Mesenchymal stem cell (in vitro differentiated cells and primary cell): ENCODE results near the gene IRF5.

ENCODE experiments used
- DNase-seq: peaks from one replicate; pipeline ENCODE4 v3.0.0-alpha.2; 2013
- H2AFZ ChIP-seq: one replicate; pipeline ENCODE4 v1.6.1; 2013; ENCODE audit warnings: low read depth, mild to moderate bottlenecking, control low read depth, inconsistent platforms, low read length, moderate library complexity
- H2AK5ac ChIP-seq: 2 replicates; pipeline ENCODE4 v1.6.1; 2013; ENCODE audit warnings: low read length, moderate library complexity, mild to moderate bottlenecking, inconsistent platforms; ENCODE audit not compliant: severe bottlenecking
- H2BK120ac ChIP-seq: one replicate; pipeline ENCODE4 v1.6.1; 2013; ENCODE audit warnings: low read depth, mild to moderate bottlenecking, inconsistent platforms, low read length, moderate library complexity
- H2BK12ac ChIP-seq, 2 experiments: one replicate each; pipeline ENCODE4 v1.6.1; 2013; ENCODE audit warnings: inconsistent platforms in 2 of 2, low read length in 2 of 2, mild to moderate bottlenecking in 2 of 2, moderate library complexity in 2 of 2, control low read depth in 1 of 2
- H2BK15ac ChIP-seq: one replicate; pipeline ENCODE4 v1.6.1; 2013; ENCODE audit warnings: mild to moderate bottlenecking, low read depth, inconsistent platforms; ENCODE audit not compliant: poor library complexity, severe bottlenecking
- H2BK5ac ChIP-seq: 2 replicates; pipeline ENCODE4 v1.6.1; 2013; ENCODE audit warnings: low read depth, mild to moderate bottlenecking, low read length, control low read depth, inconsistent platforms; ENCODE audit not compliant: poor library complexity, severe bottlenecking
- H3K14ac ChIP-seq, 2 experiments: one replicate each; pipeline ENCODE4 v1.6.1; 2013; ENCODE audit warnings: inconsistent platforms in 2 of 2, low read length in 2 of 2, control low read depth in 1 of 2, mild to moderate bottlenecking in 1 of 2, moderate library complexity in 1 of 2
- H3K18ac ChIP-seq, 2 experiments: one replicate each; pipeline ENCODE4 v1.6.1; 2013; ENCODE audit warnings: inconsistent platforms in 2 of 2, low read length in 2 of 2, control low read depth in 1 of 2, low read depth in 1 of 2, mild to moderate bottlenecking in 1 of 2
- H3K23ac ChIP-seq, 2 experiments: one replicate each; pipeline ENCODE4 v1.6.1; 2013; ENCODE audit warnings: inconsistent platforms in 2 of 2, low read length in 2 of 2, mild to moderate bottlenecking in 2 of 2, moderate library complexity in 2 of 2, control low read depth in 1 of 2
- H3K27ac ChIP-seq: 2 replicates; pipeline ENCODE4 v1.5.1; 2013; ENCODE audit warnings: mild to moderate bottlenecking, moderate library complexity, low read length, control low read depth, inconsistent platforms; ENCODE audit not compliant: poor library complexity, severe bottlenecking
- H3K27me3 ChIP-seq, 2 experiments: 2 replicates each; pipeline versions ENCODE4 v1.6.1 to v1.7.0; 2013; ENCODE audit warnings: low read length in 2 of 2, mild to moderate bottlenecking in 2 of 2, moderate library complexity in 2 of 2, control low read depth in 1 of 2, inconsistent platforms in 1 of 2; ENCODE audit not compliant: control insufficient read depth in 1 of 2, insufficient read depth in 1 of 2
- H3K36me3 ChIP-seq, 2 experiments: 2 replicates each; pipeline versions ENCODE4 v1.6.1 to v1.7.0; 2013; ENCODE audit warnings: low read length in 2 of 2, control low read depth in 1 of 2, inconsistent platforms in 1 of 2, low read depth in 1 of 2, mild to moderate bottlenecking in 1 of 2; ENCODE audit not compliant: insufficient read depth in 2 of 2, control insufficient read depth in 1 of 2
- H3K4ac ChIP-seq, 2 experiments: one replicate each; pipeline ENCODE4 v1.6.1; 2013; ENCODE audit warnings: inconsistent platforms in 2 of 2, low read length in 2 of 2, mild to moderate bottlenecking in 2 of 2, moderate library complexity in 2 of 2, control low read depth in 1 of 2, low read depth in 1 of 2
- H3K4me1 ChIP-seq: 2 replicates; pipeline ENCODE4 v1.6.1; 2013; ENCODE audit warnings: low read depth, low read length, control low read depth; ENCODE audit not compliant: control insufficient read depth, insufficient read depth
- H3K4me2 ChIP-seq: 2 replicates; pipeline ENCODE4 v1.6.1; 2013; ENCODE audit warnings: low read length, mild to moderate bottlenecking, inconsistent platforms; ENCODE audit not compliant: poor library complexity, severe bottlenecking
- H3K4me3 ChIP-seq, 2 experiments: 2 replicates each; pipeline versions ENCODE4 v1.5.1 to v1.7.0; 2013; ENCODE audit warnings: low read length in 2 of 2, mild to moderate bottlenecking in 2 of 2, control low read depth in 1 of 2, low read depth in 1 of 2; ENCODE audit not compliant: insufficient read depth in 1 of 2
- H3K79me1 ChIP-seq: replicated peaks from 2 replicates; pipeline ENCODE4 v1.6.1; 2013; ENCODE audit warnings: mild to moderate bottlenecking, control low read depth, low read length, inconsistent platforms; ENCODE audit not compliant: poor library complexity, severe bottlenecking
- H3K9ac ChIP-seq: 2 replicates; pipeline ENCODE4 v1.7.0; 2013; ENCODE audit warnings: mild to moderate bottlenecking, low read length, moderate library complexity
- H3K9me3 ChIP-seq: 2 replicates; pipeline ENCODE4 v1.7.0; 2013; ENCODE audit warnings: mild to moderate bottlenecking, low read length; ENCODE audit not compliant: control insufficient read depth
- H4K8ac ChIP-seq: one replicate; pipeline ENCODE4 v1.6.1; 2013; ENCODE audit warnings: inconsistent platforms, mild to moderate bottlenecking, low read length, moderate library complexity
- H4K91ac ChIP-seq: one replicate; pipeline ENCODE4 v1.6.1; 2013; ENCODE audit warnings: mild to moderate bottlenecking, low read length, inconsistent platforms
- WGBS: methylation state at CpG from one replicate; pipeline ENCODE4 v1.1.7; 2013; ENCODE audit warnings: mixed read lengths; 5-methylcytosine and 5-hydroxymethylcytosine counted together

Gene IRF5

GRCh38 chr7:128931190-128931798, 6.4 kb upstream of the IRF5 start:
- no peak overlapping the region for H2BK120ac ChIP-seq
- no peak overlapping the region for H3K4ac ChIP-seq
- no peaks in the 10 kb centered on the region for H3K36me3 ChIP-seq
- no peak overlapping the region for H3K18ac ChIP-seq
- H2BK12ac ChIP-seq, result no peak overlapping the region
- no peak overlapping the region for H3K4me3 ChIP-seq
- no peaks in the 10 kb centered on the region for H3K9me3 ChIP-seq
- H2BK5ac ChIP-seq, result no peak overlapping the region
- no peak overlapping the region for H3K27ac ChIP-seq
- no peaks in the 10 kb centered on the region for H3K79me1 ChIP-seq
- H2BK15ac ChIP-seq, result no peak overlapping the region
- H3K23ac ChIP-seq, result no peak overlapping the region
- peaks cover 3% of the 10 kb centered on the region for H3K4me1 ChIP-seq
- no peak overlapping the region for H3K14ac ChIP-seq
- no peak overlapping the region for H3K4me2 ChIP-seq
- no peak overlapping the region for H3K9ac ChIP-seq
- H4K8ac ChIP-seq, result no peak overlapping the region
- peaks cover 11 to 43% of the 10 kb centered on the region in 2 experiments for H3K27me3 ChIP-seq
- WGBS, result 92% methylated on average over 18 of the region's 18 CpGs
- no peak overlapping the region for H2AK5ac ChIP-seq
- no peak overlapping the region for H2AFZ ChIP-seq
- DNase-seq, result no peak
- no peak overlapping the region for H4K91ac ChIP-seq

GRCh38 chr7:128931965-128932861, 5.5 kb upstream of the IRF5 start:
- no peak overlapping the region for H3K23ac ChIP-seq
- H3K79me1 ChIP-seq, result no peaks in the 10 kb centered on the region
- DNase-seq, result no peak
- no peak overlapping the region for H2BK120ac ChIP-seq
- H3K4me1 ChIP-seq, result peaks cover 3% of the 10 kb centered on the region
- no peak overlapping the region for H2AK5ac ChIP-seq
- H3K4ac ChIP-seq, result no peak overlapping the region
- no peak overlapping the region for H3K4me2 ChIP-seq
- no peak overlapping the region for H4K8ac ChIP-seq
- H3K9ac ChIP-seq, result no peak overlapping the region
- H3K4me3 ChIP-seq, result no peak overlapping the region
- no peak overlapping the region for H3K14ac ChIP-seq
- H3K18ac ChIP-seq, result no peak overlapping the region
- H2AFZ ChIP-seq, result no peak overlapping the region
- H3K27ac ChIP-seq, result no peak overlapping the region
- WGBS, result 85% methylated on average over 19 of the region's 19 CpGs
- no peak overlapping the region for H2BK5ac ChIP-seq
- peaks cover 17 to 51% of the 10 kb centered on the region in 2 experiments for H3K27me3 ChIP-seq
- H3K36me3 ChIP-seq, result no peaks in the 10 kb centered on the region
- H3K9me3 ChIP-seq, result no peaks in the 10 kb centered on the region
- no peak overlapping the region for H2BK12ac ChIP-seq
- H4K91ac ChIP-seq, result no peak overlapping the region
- no peak overlapping the region for H2BK15ac ChIP-seq

- no peak overlapping the region for H2BK120ac ChIP-seq
- no peaks in the 10 kb centered on the region for H3K9me3 ChIP-seq
- no peak overlapping the region for H3K14ac ChIP-seq
- peaks cover 6% of the 10 kb centered on the region for H3K4me1 ChIP-seq
- no peak overlapping the region for H2BK12ac ChIP-seq
- no peak overlapping the region for H3K23ac ChIP-seq
- no peak overlapping the region for H4K8ac ChIP-seq
- H2BK5ac ChIP-seq, result no peak overlapping the region
- no peak overlapping the region for H3K18ac ChIP-seq
- no peak overlapping the region for H2AFZ ChIP-seq
- no peak overlapping the region for H3K9ac ChIP-seq
- 81% methylated on average over 4 of the region's 4 CpGs for WGBS
- no peak overlapping the region for H3K4ac ChIP-seq
- H4K91ac ChIP-seq, result no peak overlapping the region
- DNase-seq, result no peak
- H3K79me1 ChIP-seq, result no peaks in the 10 kb centered on the region
- no peak overlapping the region for H3K4me2 ChIP-seq
- no peak overlapping the region for H3K4me3 ChIP-seq
- peaks cover 21 to 57% of the 10 kb centered on the region in 2 experiments for H3K27me3 ChIP-seq
- H2BK15ac ChIP-seq, result no peak overlapping the region
- no peak overlapping the region for H3K27ac ChIP-seq
- H2AK5ac ChIP-seq, result no peak overlapping the region
- no peaks in the 10 kb centered on the region for H3K36me3 ChIP-seq
These were observed 4.9 kb upstream of the IRF5 start for GRCh38 chr7:128932862-128933179.

GRCh38 chr7:128933180-128933891, 4.4 kb upstream of the IRF5 start:
- Histone ChIP-seq H3K4ac (no peak overlapping the region), H3K23ac (no peak overlapping the region), H4K8ac (no peak overlapping the region), H4K91ac (no peak overlapping the region), H3K4me1 (peaks cover 11% of the 10 kb centered on the region), H3K4me3 (no peak overlapping the region), H3K9me3 (no peaks in the 10 kb centered on the region), H3K36me3 (no peaks in the 10 kb centered on the region), H3K27me3 (peaks cover 23 to 61% of the 10 kb centered on the region in 2 experiments), H2BK15ac (no peak overlapping the region), H3K4me2 (no peak overlapping the region), H2BK120ac (no peak overlapping the region), H2AK5ac (no peak overlapping the region), H3K14ac (no peak overlapping the region), H3K9ac (no peak overlapping the region), H3K79me1 (no peaks in the 10 kb centered on the region), H2BK5ac (no peak overlapping the region), H3K27ac (no peak overlapping the region), H2BK12ac (no peak overlapping the region), H3K18ac (no peak overlapping the region), H2AFZ (no peak overlapping the region)
- WGBS, result 68% methylated on average over 15 of the region's 15 CpGs
- no peak for DNase-seq
